Skin epidermis (tissue), 12 donors: Measurements from ENCODE around the gene KSR1.
"Not testable (repeated sequence)": the region's sequence is repeated elsewhere in the genome, so short reads cannot be mapped to it uniquely, and the experiment has no call there.

Source experiments
- H3K27ac ChIP-seq, 21 experiments: fragments of 200-600 bp; sonication (generic) in 11 of 21; one replicate each; pipeline ENCODE4 v1.5.0; 2020; ENCODE audit warnings: mild to moderate bottlenecking in 3 of 21, inconsistent platforms in 2 of 21, moderate library complexity in 2 of 21
- H3K4me3 ChIP-seq, 7 experiments: fragments of 200-600 bp; sonication (generic) in 2 of 7; one replicate each; pipeline ENCODE4 v1.5.0; 2020; ENCODE audit warnings: inconsistent platforms in 2 of 7, mild to moderate bottlenecking in 2 of 7, moderate library complexity in 1 of 7

Gene KSR1

GRCh38 chr17:27633312-27634025, 177.2 kb downstream of the KSR1 start:
- no peak overlapping the region for H3K4me3 ChIP-seq
- H3K27ac ChIP-seq, result peak overlapping the region in 12 of 21 experiments; percentile 26 to 88 (median 56)

GRCh38 chr17:27634026-27634335, 177.7 kb downstream of the KSR1 start:
- Histone ChIP-seq H3K4me3 (no peak overlapping the region), H3K27ac (peak overlapping the region in 8 of 21 experiments; percentile 9 to 83 (median 48))

- Histone ChIP-seq H3K27ac (peak overlapping the region in 4 of 21 experiments; percentile 8 to 44 (median 26)), H3K4me3 (no peak overlapping the region)
Observed at GRCh38 chr17:27634776-27635175, 178.5 kb downstream of the KSR1 start.

- peak overlapping the region in 4 of 21 experiments; percentile 8 to 55 (median 38) for H3K27ac ChIP-seq
Observed at GRCh38 chr17:27635275-27635823, 179.1 kb downstream of the KSR1 start.

GRCh38 chr17:27636005-27636520, 179.8 kb downstream of the KSR1 start:
- H3K4me3 ChIP-seq, result not testable (repeated sequence)
- H3K27ac ChIP-seq, result peak overlapping the region in 3 of 21 experiments; percentile 33 to 55 (median 44)

More at GRCh38 chr17:27635275-27635823, 179.1 kb downstream of the KSR1 start:
- H3K4me3 ChIP-seq, result no peak overlapping the region

- not testable (repeated sequence) for H3K4me3 ChIP-seq, H3K27ac ChIP-seq
Observed at GRCh38 chr17:27637818-27638217, 181.6 kb downstream of the KSR1 start.

GRCh38 chr17:27638415-27638914, 182.2 kb downstream of the KSR1 start:
- H3K27ac ChIP-seq, H3K4me3 ChIP-seq: not testable (repeated sequence)

- no peak overlapping the region for H3K4me3 ChIP-seq
- H3K27ac ChIP-seq, result no peak overlapping the region
Observed at GRCh38 chr17:27640790-27641189, 184.5 kb downstream of the KSR1 start.

- peak overlapping the region in 1 of 21 experiments; percentile 2 for H3K27ac ChIP-seq
- no peak overlapping the region for H3K4me3 ChIP-seq
Observed at GRCh38 chr17:27644586-27644985, 188.3 kb downstream of the KSR1 start.

GRCh38 chr17:27645621-27646020, 189.4 kb downstream of the KSR1 start:
- not testable (repeated sequence) for H3K27ac ChIP-seq, H3K4me3 ChIP-seq

- H3K27ac ChIP-seq, result no peak overlapping the region
Observed at GRCh38 chr17:27646232-27646631, 190.0 kb downstream of the KSR1 start.

GRCh38 chr17:27647765-27648164, 191.5 kb downstream of the KSR1 start:
- H3K4me3 ChIP-seq, result no peak overlapping the region
- no peak overlapping the region for H3K27ac ChIP-seq

More at GRCh38 chr17:27646232-27646631, 190.0 kb downstream of the KSR1 start:
- H3K4me3 ChIP-seq, result no peak overlapping the region

GRCh38 chr17:27649111-27649571, 192.9 kb downstream of the KSR1 start:
- not testable (repeated sequence) for H3K4me3 ChIP-seq, H3K27ac ChIP-seq

- H3K4me3 ChIP-seq, result no peak overlapping the region
- no peak overlapping the region for H3K27ac ChIP-seq
Observed at GRCh38 chr17:27649929-27650328, 193.7 kb downstream of the KSR1 start.

- H3K27ac ChIP-seq, result no peak overlapping the region
- no peak overlapping the region for H3K4me3 ChIP-seq
Observed at GRCh38 chr17:27650836-27651235, 194.6 kb downstream of the KSR1 start.

- H3K27ac ChIP-seq, result no peak overlapping the region
- no peak overlapping the region for H3K4me3 ChIP-seq
Observed at GRCh38 chr17:27651411-27652345, 195.4 kb downstream of the KSR1 start.

GRCh38 chr17:27653449-27653971, 197.3 kb downstream of the KSR1 start:
- H3K4me3 ChIP-seq, result not testable (repeated sequence)

GRCh38 chr17:27654136-27654535, 197.9 kb downstream of the KSR1 start:
- Histone ChIP-seq H3K4me3 (no peak overlapping the region), H3K27ac (no peak overlapping the region)

More at GRCh38 chr17:27653449-27653971, 197.3 kb downstream of the KSR1 start:
- not testable (repeated sequence) for H3K27ac ChIP-seq

- Histone ChIP-seq H3K27ac (no peak overlapping the region), H3K4me3 (no peak overlapping the region)
Observed at GRCh38 chr17:27654654-27655524, 198.6 kb downstream of the KSR1 start.
